Activated T-cell treated with anti-CD3 and anti-CD28 coated beads, Interleukin-2, amount 50 U/mL, for 72 hours (primary cell): ENCODE results near the gene ARHGEF26. TPM values are rescaled to one million over a fixed set of nuclear protein-coding genes. Genes with fewer than 3 reads are reported as not detected.

Experiments used
- ATAC-seq, 2 donors: fragments of 150-1000 bp; cut with Tn5 transposase; replicated peaks in 1 of 2; 2 replicates each; pipeline ENCODE4 v1.10.0; 2021; ENCODE audit warnings: moderate library complexity in 2 of 2, mild to moderate bottlenecking in 1 of 2
- DNase-seq, 2 donors: peaks; one replicate each; pipeline ENCODE4 v3.0.0; 2021 to 2022; ENCODE audit warnings: mixed read lengths in 1 of 2
- H3K27ac Mint-ChIP-seq: one replicate; pipeline ENCODE4 v1.8.0; 2022; ENCODE audit warnings: mild to moderate bottlenecking, moderate library complexity, mixed read lengths
- H3K27me3 Mint-ChIP-seq: one replicate; pipeline ENCODE4 v1.8.0; 2022; ENCODE audit warnings: low read depth, mixed read lengths
- H3K36me3 Mint-ChIP-seq, 2 donors: one replicate each; pipeline ENCODE4 v1.8.0; 2022; ENCODE audit warnings: mixed read lengths in 2 of 2, mild to moderate bottlenecking in 1 of 2; ENCODE audit not compliant: insufficient read depth in 2 of 2
- H3K4me1 Mint-ChIP-seq: one replicate; pipeline ENCODE4 v1.8.0; 2022; ENCODE audit warnings: low read depth, mixed read lengths
- H3K4me3 Mint-ChIP-seq, 2 donors: one replicate each; pipeline ENCODE4 v1.8.0; 2022; ENCODE audit warnings: mild to moderate bottlenecking in 2 of 2, mixed read lengths in 2 of 2, moderate library complexity in 2 of 2
- H3K9me3 Mint-ChIP-seq, 2 donors: one replicate each; pipeline ENCODE4 v1.8.0; 2022; ENCODE audit warnings: mixed read lengths in 2 of 2
- total RNA-seq, 2 donors: library from RNA; stranded (reverse); gene quantifications; one replicate each; pipeline ENCODE4 v1.2.3, GENCODE V29; 2022

Gene ARHGEF26
- total RNA-seq, 2 donors from 2014 or later: 0.31 to 0.32 TPM

DNA sequence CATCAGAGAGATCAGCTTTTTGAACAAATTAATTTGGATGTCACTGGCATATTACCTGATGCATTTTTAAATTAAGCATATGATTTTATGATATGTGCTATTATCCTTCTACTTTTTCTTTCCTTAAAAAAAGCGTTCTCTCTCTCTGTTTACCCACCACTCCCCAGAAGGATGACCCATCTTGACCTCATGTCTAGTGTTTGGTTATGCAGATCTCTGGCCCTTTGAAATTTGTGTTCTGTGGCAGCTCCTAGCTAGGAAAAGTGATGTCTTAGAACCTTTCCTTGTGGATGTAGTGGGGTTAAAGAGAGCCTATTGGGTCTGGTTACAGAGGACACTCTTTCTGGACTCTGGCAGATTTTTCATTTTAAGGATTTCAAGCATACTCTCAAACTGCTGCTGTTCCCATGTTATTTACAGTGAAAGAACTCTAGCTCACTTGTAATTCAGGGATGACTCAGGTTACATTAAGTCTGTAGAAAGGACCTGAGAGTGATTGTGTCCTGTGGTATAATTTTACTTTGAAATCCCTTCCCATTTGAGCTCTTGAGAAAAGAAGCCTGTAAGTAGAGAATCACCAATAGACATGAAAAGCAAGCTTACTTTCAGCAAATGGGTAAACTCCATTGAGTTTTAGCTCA lies 23.8 kb downstream of the ARHGEF26 start:
- H3K4me3 Mint-ChIP-seq: no peak overlapping the region
- H3K27ac Mint-ChIP-seq: no peak overlapping the region
- H3K36me3 Mint-ChIP-seq: no peaks in the 10 kb centered on the region
- H3K9me3 Mint-ChIP-seq: no peaks in the 10 kb centered on the region
- H3K27me3 Mint-ChIP-seq: peaks cover 32% of the 10 kb centered on the region
- DNase-seq: no peak
- no peaks in the 10 kb centered on the region for H3K4me1 Mint-ChIP-seq
- ATAC-seq: no peak

DNA sequence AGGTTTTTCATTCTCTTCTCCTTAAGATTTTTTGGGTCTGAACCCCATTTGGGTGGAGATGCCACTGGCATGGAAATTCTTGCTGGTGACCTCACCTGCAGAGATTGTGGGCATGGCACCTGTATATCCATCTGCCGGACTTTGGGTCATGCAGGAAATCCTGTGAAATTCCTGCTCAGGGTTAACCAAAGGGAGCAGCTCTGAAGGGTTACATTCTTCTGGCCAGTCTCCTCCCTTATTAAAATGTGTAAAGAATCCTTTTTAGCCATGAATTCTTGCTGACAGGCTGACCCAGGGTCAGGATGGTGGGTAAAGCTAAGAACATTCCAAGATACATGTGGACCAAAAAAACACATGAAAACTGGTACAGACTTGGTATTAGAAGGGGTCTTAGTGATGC lies 27.4 kb downstream of the ARHGEF26 start:
- H3K36me3 Mint-ChIP-seq: no peaks in the 10 kb centered on the region

DNA sequence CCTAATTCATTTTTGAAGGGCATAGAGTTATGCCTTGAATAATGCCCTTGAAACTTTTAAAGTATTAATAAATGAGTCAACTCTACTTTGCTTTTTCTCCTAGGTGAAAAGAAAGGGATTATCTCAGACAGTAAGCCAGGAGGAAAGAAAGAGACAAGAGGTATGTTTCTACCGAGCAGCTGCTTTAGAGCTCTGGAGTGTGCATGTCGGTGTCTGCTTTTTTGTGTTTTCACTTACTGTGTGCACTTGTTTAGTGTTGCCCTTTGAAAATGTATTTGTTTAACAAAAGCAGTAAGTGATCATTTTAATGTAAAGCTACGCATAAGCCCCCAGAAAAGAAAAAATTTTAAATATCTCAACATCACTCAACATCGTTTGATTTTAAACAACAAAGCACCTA lies 28.1 kb downstream of the ARHGEF26 start:
- no peak for DNase-seq
- Mint-ChIP-seq H3K9me3 (no peaks in the 10 kb centered on the region), H3K4me3 (no peak overlapping the region), H3K4me1 (no peaks in the 10 kb centered on the region), H3K36me3 (no peaks in the 10 kb centered on the region), H3K27me3 (peaks cover 49% of the 10 kb centered on the region), H3K27ac (no peak overlapping the region)
- ATAC-seq: no peak

More for the DNA sequence above, 27.4 kb downstream of the ARHGEF26 start:
- Mint-ChIP-seq H3K9me3 (no peaks in the 10 kb centered on the region), H3K4me3 (no peak overlapping the region), H3K27ac (no peak overlapping the region), H3K27me3 (peaks cover 52% of the 10 kb centered on the region), H3K4me1 (no peaks in the 10 kb centered on the region)
- no peak for DNase-seq
- ATAC-seq: no peak

DNA sequence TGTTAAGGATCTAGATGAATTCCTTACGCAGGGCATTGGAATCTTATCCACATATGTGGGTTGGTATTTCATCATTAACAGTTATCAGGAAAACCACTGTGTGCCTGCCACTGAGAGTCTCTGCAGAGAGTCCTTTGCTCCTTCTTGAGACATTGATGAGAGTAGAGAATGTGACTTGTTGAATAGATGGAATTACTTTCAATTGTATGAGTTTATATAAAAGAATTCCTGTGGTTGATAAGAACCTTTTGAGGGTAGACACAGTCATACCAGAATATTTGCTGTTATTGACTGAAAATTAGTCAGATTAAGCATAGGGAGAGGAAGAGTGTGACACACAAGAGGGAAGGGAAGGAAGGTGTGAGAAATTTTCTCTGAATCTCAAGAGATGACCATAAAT lies 30.8 kb downstream of the ARHGEF26 start:
- H3K4me3 Mint-ChIP-seq: no peak overlapping the region
- H3K27me3 Mint-ChIP-seq: peaks cover 42% of the 10 kb centered on the region
- no peak overlapping the region for H3K27ac Mint-ChIP-seq
- DNase-seq (no peak), ATAC-seq (no peak)
- H3K4me1 Mint-ChIP-seq: no peaks in the 10 kb centered on the region
- H3K36me3 Mint-ChIP-seq: no peaks in the 10 kb centered on the region
- H3K9me3 Mint-ChIP-seq: no peaks in the 10 kb centered on the region

DNA sequence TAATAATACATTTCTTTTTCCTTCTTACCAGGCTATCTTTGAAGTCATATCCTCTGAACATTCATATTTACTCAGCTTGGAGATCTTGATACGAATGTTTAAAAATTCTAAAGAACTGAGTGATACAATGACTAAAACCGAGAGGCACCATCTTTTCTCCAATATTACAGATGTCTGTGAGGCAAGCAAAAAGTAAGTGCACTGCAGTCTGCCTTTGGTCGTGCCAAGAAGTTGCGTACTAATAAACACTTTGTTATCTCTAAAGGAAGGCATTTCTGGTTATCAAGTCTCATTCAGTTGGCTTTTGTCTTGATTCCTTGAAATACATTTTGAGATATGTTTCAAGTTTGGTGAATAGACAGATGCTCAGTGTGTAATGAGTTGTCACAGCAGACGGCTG lies 31.6 kb downstream of the ARHGEF26 start:
- no peak for ATAC-seq
- Mint-ChIP-seq H3K4me3 (no peak overlapping the region), H3K4me1 (no peaks in the 10 kb centered on the region), H3K27ac (no peak overlapping the region), H3K36me3 (no peaks in the 10 kb centered on the region), H3K9me3 (no peaks in the 10 kb centered on the region), H3K27me3 (peaks cover 45% of the 10 kb centered on the region)
- DNase-seq: no peak

DNA sequence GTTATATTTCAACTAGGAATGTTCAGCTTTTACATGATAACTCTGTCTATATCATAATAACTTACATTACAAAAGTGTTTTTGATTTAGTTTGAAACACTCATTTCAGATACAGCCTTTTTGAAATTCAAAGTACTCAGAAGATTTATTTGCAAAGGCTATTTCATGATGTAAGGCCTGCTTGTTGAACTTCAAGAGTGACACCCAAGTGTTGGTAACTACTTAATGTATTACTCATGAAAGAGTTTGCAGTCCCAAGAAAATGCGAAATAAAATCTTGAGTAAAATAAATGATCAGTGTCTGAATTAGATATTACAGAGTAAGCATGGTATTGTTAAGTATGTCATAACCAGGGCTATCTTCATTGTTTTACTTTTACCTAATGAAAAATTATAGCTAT lies 35.3 kb downstream of the ARHGEF26 start:
- no peak overlapping the region for H3K27ac Mint-ChIP-seq
- no peak overlapping the region for H3K4me3 Mint-ChIP-seq
- no peaks in the 10 kb centered on the region for H3K36me3 Mint-ChIP-seq
- DNase-seq: no peak
- no peak for ATAC-seq
- H3K4me1 Mint-ChIP-seq: no peaks in the 10 kb centered on the region
- H3K27me3 Mint-ChIP-seq: peaks cover 34% of the 10 kb centered on the region
- H3K9me3 Mint-ChIP-seq: no peaks in the 10 kb centered on the region

DNA sequence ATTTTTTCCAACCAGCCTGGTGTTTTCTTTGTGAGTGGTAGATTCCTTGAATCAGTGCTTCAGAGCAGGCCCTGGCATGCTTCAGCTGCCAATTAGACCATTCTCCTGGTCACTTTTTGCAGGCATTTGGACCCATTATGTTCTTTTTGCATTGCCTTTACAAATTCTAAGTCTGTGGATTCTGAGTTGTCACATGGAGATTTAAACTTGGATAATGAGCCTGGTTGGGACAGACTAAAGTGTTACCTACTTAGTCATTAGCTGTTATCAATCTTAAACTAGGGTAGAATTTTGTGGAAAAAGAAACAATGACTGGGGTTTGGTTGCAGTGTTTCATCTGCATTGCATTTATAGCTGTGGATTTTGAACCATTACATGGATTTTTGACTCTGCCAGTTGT lies 40.6 kb downstream of the ARHGEF26 start:
- Mint-ChIP-seq H3K4me3 (no peak overlapping the region), H3K27ac (no peak overlapping the region), H3K9me3 (no peaks in the 10 kb centered on the region), H3K36me3 (no peaks in the 10 kb centered on the region), H3K27me3 (peaks cover 24% of the 10 kb centered on the region), H3K4me1 (no peaks in the 10 kb centered on the region)
- no peak for DNase-seq
- no peak for ATAC-seq

DNA sequence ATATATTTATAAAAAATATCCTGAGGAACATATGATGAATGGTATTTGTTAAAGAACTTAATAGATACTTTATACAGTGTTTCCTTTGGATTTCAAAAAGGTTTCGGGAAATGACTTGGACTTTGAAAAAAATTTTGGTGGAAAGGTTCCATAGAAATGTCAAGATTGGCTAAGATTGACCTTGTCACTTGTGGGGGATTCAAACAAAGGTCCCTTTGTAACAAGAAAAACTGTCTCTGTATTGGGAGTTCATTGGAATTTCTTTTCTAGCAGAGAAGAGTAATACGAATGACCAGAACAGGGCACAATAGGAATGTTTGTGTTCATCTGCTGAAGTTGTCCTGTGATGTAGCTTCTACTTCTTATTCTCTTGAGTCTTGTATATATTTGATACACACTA lies 43.2 kb downstream of the ARHGEF26 start:
- DNase-seq: no peak
- Mint-ChIP-seq H3K27me3 (peaks cover 11% of the 10 kb centered on the region), H3K9me3 (no peaks in the 10 kb centered on the region), H3K4me1 (no peaks in the 10 kb centered on the region), H3K4me3 (no peak overlapping the region), H3K27ac (no peak overlapping the region), H3K36me3 (no peaks in the 10 kb centered on the region)
- no peak for ATAC-seq

DNA sequence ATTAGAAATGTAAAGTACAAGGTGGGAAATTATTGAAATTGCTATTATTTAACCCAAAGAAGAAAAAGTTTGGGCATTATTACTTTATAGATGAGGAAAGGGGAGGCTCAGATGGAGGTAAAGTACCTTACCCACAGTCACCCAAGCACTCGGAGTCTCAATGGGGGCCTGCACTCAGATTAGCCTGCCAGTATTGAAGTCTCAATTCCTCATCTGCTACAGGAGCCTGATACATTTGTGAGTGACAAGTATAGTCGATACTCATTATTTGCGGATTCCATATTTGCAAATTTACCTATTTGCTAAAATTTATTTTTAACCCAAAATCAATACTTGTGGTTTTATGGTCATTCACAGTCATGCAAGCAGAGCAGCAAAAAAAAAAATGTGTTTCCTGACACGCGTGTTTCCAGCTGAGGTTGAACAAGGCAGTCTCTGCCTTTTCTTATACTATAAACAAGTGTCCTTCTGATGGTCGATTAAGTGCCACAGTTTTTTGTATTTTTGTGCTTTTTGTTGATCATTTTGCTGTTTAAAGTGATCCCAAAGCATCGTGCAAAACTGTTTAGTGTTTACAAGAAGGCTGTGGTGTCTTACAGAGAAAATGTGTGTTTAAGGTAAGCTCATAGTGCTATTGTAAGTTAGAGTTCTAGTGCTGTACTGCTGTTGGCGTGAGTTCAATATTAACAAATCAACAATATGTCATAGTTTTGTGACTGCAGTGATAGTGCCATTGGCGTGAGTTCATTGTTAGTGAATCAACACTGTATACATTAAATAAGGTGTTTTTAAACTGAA lies 48.0 kb downstream of the ARHGEF26 start:
- ATAC-seq (no peak), DNase-seq (no peak)
- peaks cover 0 to 1% of the 10 kb centered on the region in 2 donors for H3K9me3 Mint-ChIP-seq
- H3K27me3 Mint-ChIP-seq: no peaks in the 10 kb centered on the region
- H3K4me1 Mint-ChIP-seq: no peaks in the 10 kb centered on the region
- no peak overlapping the region for H3K27ac Mint-ChIP-seq
- no peak overlapping the region for H3K4me3 Mint-ChIP-seq
- H3K36me3 Mint-ChIP-seq: no peaks in the 10 kb centered on the region

DNA sequence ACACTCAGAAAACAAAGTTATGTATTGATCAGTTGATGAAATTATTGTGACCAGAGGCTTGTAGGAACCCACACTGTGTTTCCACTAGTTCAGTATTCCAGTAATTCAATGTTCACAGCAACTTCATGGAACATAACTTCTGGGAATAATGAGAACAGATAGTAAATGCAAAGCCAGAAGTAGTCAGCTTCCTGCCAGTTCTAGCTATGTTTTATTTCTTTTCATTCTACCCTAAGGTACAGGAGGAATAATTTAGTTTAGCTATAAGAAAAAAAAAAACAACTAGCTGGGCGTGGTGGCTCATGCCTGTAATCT lies 48.6 kb downstream of the ARHGEF26 start:
- no peaks in the 10 kb centered on the region for H3K36me3 Mint-ChIP-seq
- no peak for DNase-seq
- H3K4me1 Mint-ChIP-seq: no peaks in the 10 kb centered on the region

DNA sequence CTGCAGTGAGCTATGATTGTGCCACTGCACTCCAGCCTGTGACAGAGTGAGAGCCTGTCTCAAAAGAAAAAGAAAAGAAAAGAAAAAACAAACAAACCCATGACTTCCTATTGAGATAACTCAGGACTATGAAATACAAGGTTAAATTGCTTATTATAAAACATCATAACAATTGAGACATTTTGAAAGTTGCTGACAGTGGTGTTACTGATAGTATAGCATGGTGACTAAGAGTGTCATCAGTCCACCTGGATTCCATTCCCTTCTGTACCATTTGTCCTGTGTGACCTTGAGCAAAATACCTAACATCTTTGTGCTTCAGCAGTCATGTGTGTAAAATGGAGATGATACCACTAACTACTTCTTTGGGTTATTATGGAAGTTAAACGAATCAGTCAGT lies 49.1 kb downstream of the ARHGEF26 start:
- DNase-seq (no peak), ATAC-seq (no peak)
- H3K4me3 Mint-ChIP-seq: no peak overlapping the region
- H3K27me3 Mint-ChIP-seq: no peaks in the 10 kb centered on the region
- H3K9me3 Mint-ChIP-seq: peaks cover 0 to 1% of the 10 kb centered on the region in 2 donors
- no peaks in the 10 kb centered on the region for H3K36me3 Mint-ChIP-seq
- H3K27ac Mint-ChIP-seq: no peak overlapping the region
- H3K4me1 Mint-ChIP-seq: no peaks in the 10 kb centered on the region

More for the DNA sequence above, 48.6 kb downstream of the ARHGEF26 start:
- peaks cover 0 to 1% of the 10 kb centered on the region in 2 donors for H3K9me3 Mint-ChIP-seq
- no peak overlapping the region for H3K4me3 Mint-ChIP-seq
- no peaks in the 10 kb centered on the region for H3K27me3 Mint-ChIP-seq
- no peak for ATAC-seq
- no peak overlapping the region for H3K27ac Mint-ChIP-seq

DNA sequence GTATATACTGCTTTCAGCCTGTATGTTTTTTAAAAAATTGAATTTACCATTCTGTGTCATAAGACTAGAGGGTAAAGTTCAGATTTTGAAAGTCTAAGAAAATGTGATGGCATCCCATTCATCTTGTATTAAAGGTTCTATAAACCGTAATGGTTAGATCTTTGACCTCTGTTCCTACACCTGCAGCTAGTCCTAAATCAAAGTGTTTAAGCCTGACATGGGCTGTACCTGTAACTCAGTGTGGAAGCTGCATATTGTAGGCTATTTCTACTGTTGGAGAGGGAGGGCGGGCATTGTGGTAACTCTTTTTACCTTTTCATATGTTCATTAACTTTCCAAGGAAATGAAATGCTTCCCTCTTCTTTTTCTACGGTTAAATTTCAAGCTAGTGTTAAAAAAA lies 53.9 kb downstream of the ARHGEF26 start:
- H3K27me3 Mint-ChIP-seq: no peaks in the 10 kb centered on the region
- DNase-seq (no peak), ATAC-seq (no peak)
- peaks cover 1% of the 10 kb centered on the region in 2 donors for H3K9me3 Mint-ChIP-seq
- no peak overlapping the region for H3K4me3 Mint-ChIP-seq
- no peaks in the 10 kb centered on the region for H3K36me3 Mint-ChIP-seq
- H3K4me1 Mint-ChIP-seq: no peaks in the 10 kb centered on the region
- H3K27ac Mint-ChIP-seq: no peak overlapping the region

DNA sequence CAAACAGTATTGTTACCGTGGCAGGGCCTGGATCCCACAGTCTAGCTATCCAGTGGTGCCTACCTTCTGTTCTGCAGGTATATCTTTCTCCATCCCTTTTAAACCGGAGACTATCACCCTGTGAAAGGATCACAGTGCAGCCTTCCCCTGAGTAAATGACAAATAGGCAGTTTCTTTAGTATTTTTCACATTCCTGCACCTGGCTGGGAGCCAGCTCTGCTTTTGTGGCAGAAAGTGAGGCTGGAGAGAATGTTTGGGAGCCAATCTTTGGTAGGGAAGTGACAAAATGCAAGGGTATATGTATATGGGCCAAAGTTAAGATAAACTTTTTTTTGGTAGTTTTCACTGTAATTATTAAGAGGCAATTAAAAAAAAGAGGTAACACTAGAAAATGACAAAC lies 54.8 kb downstream of the ARHGEF26 start:
- no peak overlapping the region for H3K27ac Mint-ChIP-seq
- no peak for ATAC-seq
- peaks cover 1 to 2% of the 10 kb centered on the region in 2 donors for H3K9me3 Mint-ChIP-seq
- no peaks in the 10 kb centered on the region for H3K27me3 Mint-ChIP-seq
- DNase-seq: no peak
- no peaks in the 10 kb centered on the region for H3K36me3 Mint-ChIP-seq
- no peak overlapping the region for H3K4me3 Mint-ChIP-seq
- H3K4me1 Mint-ChIP-seq: no peaks in the 10 kb centered on the region

DNA sequence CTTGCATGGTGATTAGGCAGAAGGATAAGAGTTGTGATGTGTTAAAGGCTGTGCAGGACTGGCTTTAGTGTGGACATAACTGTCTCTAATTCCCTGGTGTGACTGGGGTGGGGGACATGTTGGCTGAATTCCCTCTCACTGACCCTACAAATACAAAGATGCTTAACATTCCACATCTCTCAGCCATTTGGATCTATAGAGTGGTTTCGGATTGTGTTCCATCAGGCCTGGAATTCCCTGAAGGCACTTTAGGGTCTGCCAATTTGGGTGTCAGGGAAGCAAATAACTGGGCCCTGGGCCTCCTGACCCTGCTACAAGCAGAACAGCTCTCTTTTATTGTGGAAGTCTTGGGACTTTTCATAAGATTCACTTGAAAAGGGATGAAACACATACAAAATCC lies 56.2 kb downstream of the ARHGEF26 start:
- Mint-ChIP-seq H3K4me1 (no peaks in the 10 kb centered on the region), H3K4me3 (no peak overlapping the region), H3K27me3 (peaks cover 4% of the 10 kb centered on the region), H3K36me3 (no peaks in the 10 kb centered on the region), H3K27ac (no peak overlapping the region), H3K9me3 (peaks cover 0 to 2% of the 10 kb centered on the region in 2 donors)
- DNase-seq (no peak), ATAC-seq (no peak)
